ENCODE measurements around the gene MSANTD2.

- TF ChIP-seq CTCF (conservative IDR thresholded peaks at IDR 0.05) (no peak), ZFX (IDR thresholded peaks at IDR 0.05) (no peak)
Measured at GRCh38 chr11:124754309-124754708, 45.9 kb downstream of the MSANTD2 start.
